H1 (cell line): ENCODE data around the gene RPL18. TPM values are rescaled to one million over a fixed set of nuclear protein-coding genes. Genes with fewer than 3 reads are reported as not detected.

ENCODE experiments used
- BRCA1 ChIP-seq: IDR thresholded peaks from 2 replicates; pipeline ENCODE4 v1.6.1; 2012; ENCODE audit warnings: low read depth, low read length, improper control_type of control experiment
- CBX5 ChIP-seq: fragments of 300-800, 300-1000 bp; sonication (generic); IDR thresholded peaks from 2 replicates; pipeline ENCODE4 v1.7.1; 2016; ENCODE audit warnings: antibody characterized with exemption, low read length, low read depth
- CHD7 ChIP-seq: fragments of 300-600 bp; sonication (generic); IDR thresholded peaks from 2 replicates; pipeline ENCODE4 v1.7.1; 2012; ENCODE audit warnings: low read length, moderate library complexity, mild to moderate bottlenecking, inconsistent platforms; ENCODE audit not compliant: insufficient replicate concordance
- CREB1 ChIP-seq: IDR thresholded peaks from 2 replicates; pipeline ENCODE4 v1.6.1; 2012; ENCODE audit warnings: inconsistent platforms
- EGR1 ChIP-seq: IDR thresholded peaks from 2 replicates; pipeline ENCODE4 v1.6.1; 2011; ENCODE audit warnings: low read depth, low read length, borderline replicate concordance
- RNF2 ChIP-seq: fragments of 200-900, 300-1000 bp; sonication (generic); IDR thresholded peaks from 2 replicates; pipeline ENCODE4 v1.7.1; 2016; ENCODE audit warnings: borderline replicate concordance, low read depth, mild to moderate bottlenecking, antibody characterized with exemption, low read length; ENCODE audit not compliant: poor library complexity, severe bottlenecking; ENCODE audit errors: missing control alignments
- polyA plus RNA-seq, 7 experiments: library from polyadenylated mRNA; depleted of rRNA in 3 of 7; stranded (reverse) in 5 of 7; unstranded in 2 of 7; fragments of >200 nt in 5 of 7; fragments of 200-250 nt in 2 of 7; gene quantifications; 1 replicate in 5 of 7; 2 replicates in 1 of 7; 4 replicates in 1 of 7; pipeline versions ENCODE4 v1.2.1 to v1.2.3, GENCODE V29; 2011 to 2013; ENCODE audit warnings: missing spikeins in 2 of 7, mixed read lengths in 2 of 7
- total RNA-seq: library from RNA; stranded (reverse); fragmentation: NEBNext Ultra II Directional; extraction: Animal tissue kit (Norgen Biotek cat#: 25700); gene quantifications from 2 replicates; pipeline ENCODE4 v1.2.1, GENCODE V29; 2021

RPL18 gene
- total and polyA plus RNA-seq, 2 of the 8 experiments (the other 6 are each of a cell fraction or from before 2014, with no cell fraction given): 1,669 to 2,789 TPM

- TF ChIP-seq CHD7 (no peak), CREB1 (no peak), RNF2 (no peak), CBX5 (no peak), EGR1 (no peak), BRCA1 (no peak)
Observed at GRCh38 chr19:48603001-48603400, 16.0 kb downstream of the RPL18 start (continued).
